OCI-LY3 (cell line): ENCODE measurements around the gene DEAF1.

Experiments used
- CTCF ChIP-seq: fragments of 200-600, 300-600 bp; sonication (generic); IDR thresholded peaks from 2 replicates; pipeline ENCODE4 v1.5.1; 2014; ENCODE audit warnings: antibody characterized with exemption, low read length, low read depth
- EZH2phosphoT487 ChIP-seq: fragments of 200-600 bp; shearing (Covaris generic); IDR thresholded peaks from 2 replicates; pipeline ENCODE4 v1.6.1; 2018; ENCODE audit warnings: antibody characterized with exemption, mixed run types, low read depth

- no peak for TF ChIP-seq CTCF
- TF ChIP-seq EZH2phosphoT487, result no peak
Observed at GRCh38 chr11:704228-704674, 9.2 kb upstream of the DEAF1 start.
